Breast epithelium (tissue), 4 donors: ENCODE data around the gene VPS51. TPM values are rescaled to one million over a fixed set of nuclear protein-coding genes. Genes with fewer than 3 reads are reported as not detected.

Source experiments
- DNase-seq, 2 donors: peaks; one replicate each; pipeline ENCODE4 v3.0.0-alpha.2; 2019; ENCODE audit warnings: low spot score in 2 of 2
- H3K27ac ChIP-seq, 2 donors: fragments of 200-600 bp; sonication (generic) in 1 of 2; one replicate each; pipeline ENCODE4 v1.5.1; 2016 to 2019; ENCODE audit warnings: mild to moderate bottlenecking in 1 of 2
- H3K27me3 ChIP-seq, 2 donors: fragments of 200-600 bp; sonication (generic) in 1 of 2; one replicate each; pipeline versions ENCODE4 v1.5.1 to v1.6.0; 2017 to 2019; ENCODE audit warnings: control low read depth in 1 of 2, mild to moderate bottlenecking in 1 of 2
- H3K36me3 ChIP-seq: fragments of 200-600 bp; one replicate; pipeline ENCODE4 v1.5.1; 2019
- H3K4me1 ChIP-seq, 2 donors: fragments of 200-600 bp; sonication (generic); one replicate each; pipeline ENCODE4 v1.5.1; 2016 to 2019; ENCODE audit warnings: control low read depth in 1 of 2
- H3K4me3 ChIP-seq, 3 donors: fragments of 200-600 bp; sonication (generic); 1 replicate in 2 of 3; 2 replicates in 1 of 3; pipeline ENCODE4 v1.5.1; 2016 to 2019; ENCODE audit warnings: mild to moderate bottlenecking in 3 of 3, moderate library complexity in 2 of 3
- H3K9me3 ChIP-seq, 2 donors: fragments of 200-600 bp; sonication (generic) in 1 of 2; one replicate each; pipeline ENCODE4 v1.5.1; 2016 to 2019; ENCODE audit warnings: control low read depth in 1 of 2
- POLR2A ChIP-seq: fragments of 450-650 bp; IDR thresholded peaks from one replicate; pipeline ENCODE4 v1.6.1; 2016; ENCODE audit warnings: antibody characterized with exemption, mild to moderate bottlenecking, moderate library complexity
- POLR2AphosphoS5 ChIP-seq, 3 donors: sonication (generic); formaldehyde crosslinking; IDR thresholded peaks; one replicate each; pipeline ENCODE4 v1.6.1; 2017; ENCODE audit warnings: antibody characterized with exemption in 3 of 3
- intact Hi-C: fragments of 100-400 bp; cut with DNase I; formaldehyde crosslinking; loops from one replicate; pipeline ENCODE4 v1.15.1; 2023; ENCODE audit warnings: low total_unique reads
- total RNA-seq, 3 donors: library from RNA; depleted of rRNA; stranded (reverse); fragments of >200 nt; gene quantifications; one replicate each; pipeline ENCODE4 v1.1.0, GENCODE V29; 2016
- TF ChIP-seq, protein P1 (sequence below), 3 donors: fragments of 450-650 bp; IDR thresholded peaks; one replicate each; pipeline ENCODE4 v1.5.1; 2016 to 2017; ENCODE audit warnings: antibody characterized with exemption in 3 of 3, mild to moderate bottlenecking in 3 of 3, moderate library complexity in 3 of 3

Gene VPS51
- total RNA-seq, 3 donors from 2014 or later, result 166 to 317 (median 218) TPM

DNA sequence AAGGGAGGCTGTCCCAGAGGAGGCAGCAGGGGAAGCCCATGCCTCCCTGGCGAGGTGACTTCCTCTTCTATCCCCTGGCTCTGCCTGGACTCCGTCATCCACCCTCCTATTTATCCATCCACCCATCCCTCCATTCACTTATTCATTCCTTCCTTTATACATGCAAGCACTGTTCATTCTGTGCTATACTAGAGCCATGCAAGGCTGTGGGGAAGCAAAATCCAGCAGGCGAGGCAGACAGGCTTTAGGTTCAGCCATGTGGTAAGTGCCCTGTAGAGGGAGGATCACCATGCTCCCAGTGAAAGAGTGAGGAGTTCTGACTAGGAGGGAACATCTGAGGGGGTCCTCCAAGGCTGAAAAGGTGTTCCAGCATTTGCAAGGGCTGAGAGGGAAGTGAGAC is 36.5 kb upstream of the VPS51 start:
- no peak for DNase-seq
- no peak for TF ChIP-seq POLR2AphosphoS5 (IDR thresholded peaks at IDR 0.05)
- TF ChIP-seq, protein P1, sequence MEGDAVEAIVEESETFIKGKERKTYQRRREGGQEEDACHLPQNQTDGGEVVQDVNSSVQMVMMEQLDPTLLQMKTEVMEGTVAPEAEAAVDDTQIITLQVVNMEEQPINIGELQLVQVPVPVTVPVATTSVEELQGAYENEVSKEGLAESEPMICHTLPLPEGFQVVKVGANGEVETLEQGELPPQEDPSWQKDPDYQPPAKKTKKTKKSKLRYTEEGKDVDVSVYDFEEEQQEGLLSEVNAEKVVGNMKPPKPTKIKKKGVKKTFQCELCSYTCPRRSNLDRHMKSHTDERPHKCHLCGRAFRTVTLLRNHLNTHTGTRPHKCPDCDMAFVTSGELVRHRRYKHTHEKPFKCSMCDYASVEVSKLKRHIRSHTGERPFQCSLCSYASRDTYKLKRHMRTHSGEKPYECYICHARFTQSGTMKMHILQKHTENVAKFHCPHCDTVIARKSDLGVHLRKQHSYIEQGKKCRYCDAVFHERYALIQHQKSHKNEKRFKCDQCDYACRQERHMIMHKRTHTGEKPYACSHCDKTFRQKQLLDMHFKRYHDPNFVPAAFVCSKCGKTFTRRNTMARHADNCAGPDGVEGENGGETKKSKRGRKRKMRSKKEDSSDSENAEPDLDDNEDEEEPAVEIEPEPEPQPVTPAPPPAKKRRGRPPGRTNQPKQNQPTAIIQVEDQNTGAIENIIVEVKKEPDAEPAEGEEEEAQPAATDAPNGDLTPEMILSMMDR (IDR thresholded peaks at IDR 0.05), result no peak
- TF ChIP-seq POLR2A, result no peak
- H3K4me1 ChIP-seq, result no peaks in the 10 kb centered on the region
- H3K36me3 ChIP-seq, result no peaks in the 10 kb centered on the region
- H3K4me3 ChIP-seq, result no peak overlapping the region
- H3K9me3 ChIP-seq, result no peaks in the 10 kb centered on the region
- no peaks in the 10 kb centered on the region for H3K27me3 ChIP-seq
- H3K27ac ChIP-seq, result no peak overlapping the region
- intact Hi-C loops, result no loop called here

DNA sequence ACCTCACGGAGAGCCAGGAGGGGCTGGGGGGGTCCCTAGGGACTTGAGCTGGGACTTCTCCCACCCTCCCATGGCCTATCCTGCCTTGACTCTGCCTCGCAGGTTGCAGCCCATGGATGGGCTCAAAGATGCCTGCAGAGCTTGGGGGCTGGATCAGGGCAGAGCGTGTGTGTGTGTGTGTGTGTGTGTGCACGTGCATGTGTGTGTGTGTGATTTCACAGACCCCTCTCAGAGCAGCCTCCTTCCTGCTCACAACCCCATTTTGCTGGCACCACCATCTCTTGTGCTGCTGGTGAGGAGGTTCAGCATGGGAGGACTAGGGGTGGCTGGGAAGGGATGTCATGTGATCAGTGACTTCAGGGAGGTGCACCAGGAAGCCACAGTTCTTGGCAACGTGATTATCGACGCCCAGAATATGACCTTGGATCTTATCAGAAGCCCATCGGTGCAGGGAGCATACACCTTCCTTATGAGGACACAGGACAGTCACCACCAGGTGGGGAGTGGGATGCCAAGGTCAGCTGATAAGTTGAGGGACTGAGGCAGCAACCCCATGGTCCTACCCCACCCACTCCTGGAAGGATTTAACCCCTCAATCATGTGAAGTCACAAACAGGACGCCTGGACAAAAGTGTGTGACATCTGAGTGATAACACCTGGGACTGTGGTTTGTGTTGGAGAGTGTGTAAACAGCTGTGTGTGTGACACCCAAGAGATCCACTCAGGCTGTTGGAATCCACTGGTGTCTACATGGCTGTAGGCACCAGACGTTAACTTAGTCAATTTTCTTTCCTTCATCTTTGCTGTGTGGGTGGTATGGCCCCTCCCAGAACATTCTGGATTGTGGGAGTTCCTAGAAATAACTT is 35.8 kb upstream of the VPS51 start:
- no peak overlapping the region for H3K27ac ChIP-seq

DNA sequence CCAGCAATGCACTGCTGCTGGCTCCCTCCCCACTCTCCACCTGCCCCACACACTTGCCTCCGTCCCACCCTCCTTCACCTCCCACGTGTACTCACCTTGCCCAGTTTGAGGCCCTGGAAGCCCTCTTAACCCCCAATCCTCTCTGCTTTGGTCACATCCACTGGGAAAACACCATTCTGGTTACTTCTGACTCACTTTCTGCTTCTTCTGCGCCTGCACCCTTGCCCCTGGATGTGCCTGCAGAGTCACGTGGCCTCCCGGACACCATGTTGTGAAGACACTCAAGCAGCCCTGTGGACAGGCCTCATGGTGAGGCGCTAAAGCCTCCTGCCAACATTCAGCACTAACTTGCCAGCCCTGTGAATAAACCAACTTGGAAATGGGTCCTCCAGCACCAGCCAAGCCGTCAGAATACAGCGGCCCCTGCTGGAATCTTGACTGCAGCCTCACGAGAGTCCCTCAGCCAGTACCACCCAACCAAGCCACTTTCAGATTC is 35.1 kb upstream of the VPS51 start:
- Histone ChIP-seq H3K27ac (no peak overlapping the region), H3K4me1 (no peaks in the 10 kb centered on the region), H3K4me3 (no peak overlapping the region), H3K9me3 (no peaks in the 10 kb centered on the region), H3K36me3 (no peaks in the 10 kb centered on the region), H3K27me3 (no peaks in the 10 kb centered on the region)
- no peak for TF ChIP-seq POLR2A
- TF ChIP-seq, protein P1 (IDR thresholded peaks at IDR 0.05), result no peak
- TF ChIP-seq POLR2AphosphoS5 (IDR thresholded peaks at IDR 0.05), result no peak
- DNase-seq, result no peak
- intact Hi-C loops, result no loop called here

More for the DNA sequence above, 35.8 kb upstream of the VPS51 start:
- Histone ChIP-seq H3K9me3 (no peaks in the 10 kb centered on the region), H3K4me3 (no peak overlapping the region), H3K4me1 (no peaks in the 10 kb centered on the region), H3K36me3 (no peaks in the 10 kb centered on the region), H3K27me3 (no peaks in the 10 kb centered on the region)
- no peak for DNase-seq
- TF ChIP-seq, protein P1 (IDR thresholded peaks at IDR 0.05), result no peak
- no peak for TF ChIP-seq POLR2AphosphoS5 (IDR thresholded peaks at IDR 0.05)
- no peak for TF ChIP-seq POLR2A
- intact Hi-C loops, result no loop called here

DNA sequence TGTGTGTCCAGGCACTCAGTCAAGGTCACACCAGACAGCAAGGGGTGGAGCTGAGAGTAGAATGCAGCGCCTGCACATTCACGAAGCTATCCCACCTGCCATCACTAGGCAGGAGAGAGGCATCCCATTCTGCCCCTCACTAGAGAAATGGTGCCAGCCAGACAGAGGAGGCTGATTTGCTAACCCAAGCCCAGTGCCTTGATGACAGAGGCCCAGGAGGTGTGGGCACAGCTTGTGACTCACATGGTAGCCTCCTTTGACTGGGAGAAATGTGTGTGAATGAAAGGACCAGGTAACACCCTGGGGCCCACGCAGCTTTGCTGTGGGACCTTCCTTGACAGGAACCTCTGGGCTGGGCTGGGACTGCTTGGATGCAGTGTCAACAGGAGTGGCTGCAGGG is 32.5 kb upstream of the VPS51 start:
- intact Hi-C loops, result no loop called here
- H3K27me3 ChIP-seq, result no peaks in the 10 kb centered on the region
- TF ChIP-seq POLR2AphosphoS5 (IDR thresholded peaks at IDR 0.05) (no peak), POLR2A (no peak)
- TF ChIP-seq, protein P1 (IDR thresholded peaks at IDR 0.05), result no peak
- no peak overlapping the region for H3K27ac ChIP-seq
- no peaks in the 10 kb centered on the region for H3K4me1 ChIP-seq
- H3K4me3 ChIP-seq, result no peak overlapping the region
- H3K9me3 ChIP-seq, result no peaks in the 10 kb centered on the region
- DNase-seq, result no peak
- H3K36me3 ChIP-seq, result no peaks in the 10 kb centered on the region

DNA sequence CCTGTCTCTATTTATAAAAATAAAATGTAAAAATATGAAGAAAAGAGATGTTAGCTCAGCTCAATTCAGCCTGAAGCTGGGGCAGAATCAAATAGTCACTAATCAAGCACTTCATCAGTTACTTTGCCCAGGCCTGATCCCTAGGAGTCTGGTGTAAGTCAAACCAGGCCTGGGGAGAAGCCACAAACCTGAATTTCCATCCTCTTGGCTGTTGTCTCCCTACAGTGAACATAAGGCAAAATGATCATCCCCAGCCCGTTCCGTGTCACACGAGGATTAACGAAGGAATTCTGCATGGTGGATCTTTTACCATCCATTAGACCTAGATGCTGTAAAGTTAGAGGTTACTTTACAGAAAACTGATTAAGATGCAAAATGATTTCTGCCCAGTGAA is 31.2 kb upstream of the VPS51 start:
- Histone ChIP-seq H3K9me3 (no peaks in the 10 kb centered on the region), H3K4me3 (no peak overlapping the region), H3K27ac (no peak overlapping the region), H3K36me3 (no peaks in the 10 kb centered on the region), H3K4me1 (no peaks in the 10 kb centered on the region), H3K27me3 (no peaks in the 10 kb centered on the region)
- intact Hi-C loops, result no loop called here
- TF ChIP-seq POLR2A (no peak), POLR2AphosphoS5 (IDR thresholded peaks at IDR 0.05) (no peak)
- TF ChIP-seq, protein P1 (IDR thresholded peaks at IDR 0.05), result no peak
- no peak for DNase-seq
